Left ventricle myocardium superior (tissue), 1 donor: ENCODE measurements around the gene LIPI. TPM values are rescaled to one million over a fixed set of nuclear protein-coding genes. Genes with fewer than 3 reads are reported as not detected.

Source experiments
- total RNA-seq: library from RNA; stranded (reverse); fragmentation: NEBNext Ultra II Directional; extraction: Animal tissue kit (Norgen Biotek cat#: 25700); gene quantifications from one replicate; pipeline ENCODE4 v1.2.1, GENCODE V29; 2021
- donor health status: DM: no; HTN: yes; CAD: no; lungs with severe emphysema.

The LIPI gene
- total RNA-seq, 1 donor from 2014 or later, result not detected

Other genes starting within 250 kb of the LIPI start
- not detected for gene RBM11, start 5.2 kb upstream of the LIPI start, total RNA-seq
- gene HSPA13, start 172.2 kb upstream of the LIPI start, total RNA-seq, result 11.1 TPM